Fibroblast of villous mesenchyme (primary cell): Measurements from ENCODE around the gene LRRIQ4. TPM values are rescaled to one million over a fixed set of nuclear protein-coding genes. Genes with fewer than 3 reads are reported as not detected.

ENCODE experiments used
- DNase-seq: peaks from one replicate; pipeline ENCODE4 v3.0.0-alpha.2; 2010; ENCODE audit warnings: low read depth
- H3K4me3 ChIP-seq: 2 replicates; pipeline ENCODE4 v1.5.1; 2011; ENCODE audit warnings: low read depth, mild to moderate bottlenecking, low read length
- CTCF ChIP-seq: IDR thresholded peaks from 2 replicates; pipeline ENCODE4 v1.5.1; 2012; ENCODE audit warnings: low read depth, mild to moderate bottlenecking, low read length; ENCODE audit not compliant: insufficient read depth
- total RNA-seq: library from RNA; depleted of rRNA; stranded (reverse); fragments of >200 nt; gene quantifications from 2 replicates; pipeline ENCODE4 v1.2.3, GENCODE V29; 2012

The LRRIQ4 gene
- total RNA-seq, 1 donor = not detected

GRCh38 chr3:169879013-169879557, 66.4 kb downstream of the LRRIQ4 start:
- no peak for TF ChIP-seq CTCF
- DNase-seq = no peak
- no peak overlapping the region for H3K4me3 ChIP-seq

- DNase-seq = no peak
- TF ChIP-seq CTCF = no peak
- no peak overlapping the region for H3K4me3 ChIP-seq
Measured at GRCh38 chr3:169879845-169880575, 67.3 kb downstream of the LRRIQ4 start.

GRCh38 chr3:169880576-169881250, 68.0 kb downstream of the LRRIQ4 start:
- DNase-seq = no peak
- no peak overlapping the region for H3K4me3 ChIP-seq
- TF ChIP-seq CTCF = no peak

- H3K4me3 ChIP-seq = no peak overlapping the region
- TF ChIP-seq CTCF = no peak
- DNase-seq = peak; percentile 3
Measured at GRCh38 chr3:169886671-169887070, 74.0 kb downstream of the LRRIQ4 start.

Other genes starting within 250 kb of the LRRIQ4 start
- 6.1 and 8.6 TPM in 2 replicates for gene MECOM, start 149.2 kb upstream of the LRRIQ4 start, total RNA-seq
- 168 and 175 TPM in 2 replicates for gene TERC, start 47.8 kb upstream of the LRRIQ4 start, total RNA-seq
- 2.9 and 5.2 TPM in 2 replicates for gene ACTRT3, start 43.3 kb upstream of the LRRIQ4 start, total RNA-seq
- gene MYNN, start 39.5 kb upstream of the LRRIQ4 start, total RNA-seq = 20.9 and 25.5 TPM in 2 replicates
- 3.5 and 4.3 TPM in 2 replicates for gene LRRC34, start within 50 bp of the LRRIQ4 start, total RNA-seq
- not detected in 2 replicates for gene LRRC31, start 57.1 kb downstream of the LRRIQ4 start, total RNA-seq
- not detected in 2 replicates for gene SAMD7, start 98.7 kb downstream of the LRRIQ4 start, total RNA-seq
- 27.7 and 47.9 TPM in 2 replicates for gene SEC62, start 153.9 kb downstream of the LRRIQ4 start, total RNA-seq
- gene GPR160, start 225.1 kb downstream of the LRRIQ4 start, total RNA-seq = under 0.01 and 0.43 TPM in 2 replicates